IPS-NIHi7 (cell line): ENCODE results near the gene SLC33A1.
A peak's percentile ranks its signal among the peaks of the same experiment; 100 is the strongest.
"Not testable (repeated sequence)": the region's sequence is repeated elsewhere in the genome, so short reads cannot be mapped to it uniquely, and the experiment has no call there.

ENCODE experiments used
- DNase-seq: peaks from one replicate; pipeline ENCODE4 v3.0.0; 2012; ENCODE audit warnings: mixed read lengths; ENCODE audit errors: extremely low spot score

SLC33A1 gene

DNA sequence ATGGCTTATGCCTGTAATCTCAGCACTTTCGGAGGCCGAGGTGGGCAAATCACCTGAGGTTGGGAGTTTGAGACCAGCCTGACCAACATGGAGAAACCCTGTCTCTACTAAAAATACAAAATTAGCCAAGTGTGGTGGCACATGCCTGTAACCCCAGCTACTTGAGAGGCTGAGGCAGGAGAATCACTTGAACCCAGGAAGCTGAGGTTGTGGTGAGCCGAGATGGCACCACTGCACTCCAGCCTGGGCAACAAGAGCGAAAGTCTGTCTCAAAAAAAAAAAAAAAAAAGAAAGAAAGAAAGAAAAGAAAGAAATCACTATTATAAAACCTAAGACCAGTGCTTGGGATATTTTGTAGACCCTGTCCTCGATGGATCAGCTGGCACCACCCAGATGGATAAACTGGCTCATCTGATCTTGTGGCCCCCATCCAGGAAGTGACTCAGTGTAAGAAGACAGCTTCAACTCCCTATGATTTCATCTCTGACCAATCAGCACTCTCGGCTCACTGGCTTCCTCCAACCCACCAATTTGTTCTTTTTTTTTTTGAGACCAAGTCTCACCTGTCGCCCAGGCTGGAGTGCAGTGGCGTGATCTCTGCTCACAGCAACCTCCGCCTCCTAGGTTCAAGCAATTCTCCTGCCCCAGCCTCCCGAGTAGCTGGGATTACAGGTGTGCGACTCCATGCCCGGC is 8.2 kb upstream of the SLC33A1 start:
- DNase-seq, result not testable (repeated sequence)

DNA sequence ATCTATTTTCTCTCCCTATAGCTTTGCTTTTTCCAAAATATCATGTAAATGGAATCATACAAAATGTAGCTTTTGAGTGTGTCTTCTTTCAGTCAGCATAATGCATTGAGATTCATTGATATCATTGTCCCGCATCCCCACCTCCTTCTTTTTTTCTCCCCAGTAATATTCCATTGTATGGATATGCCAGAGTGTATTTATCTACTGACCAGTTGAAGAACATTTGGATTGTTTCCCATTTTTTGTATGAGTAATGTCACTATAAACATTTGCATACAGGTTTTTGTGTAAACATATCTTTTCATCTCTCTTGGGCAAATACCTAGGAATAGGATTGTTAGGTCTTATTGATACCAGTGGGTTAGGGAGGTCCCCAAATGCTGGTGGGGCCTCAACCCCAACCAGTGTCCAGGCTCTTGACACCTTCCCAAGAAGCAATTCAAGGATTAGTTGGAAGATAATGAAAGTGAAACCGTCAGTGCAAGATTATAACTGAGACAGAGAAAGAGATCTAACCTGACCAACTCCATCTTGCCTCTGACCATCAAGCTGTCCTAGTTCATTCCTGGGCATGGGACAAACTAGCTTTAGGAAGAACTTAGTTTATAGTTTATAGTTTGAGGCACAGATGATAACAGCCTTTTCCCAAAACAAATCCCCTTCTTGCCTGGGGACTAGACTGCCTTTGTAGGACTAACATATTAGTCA is 7.4 kb upstream of the SLC33A1 start:
- no peak for DNase-seq

DNA sequence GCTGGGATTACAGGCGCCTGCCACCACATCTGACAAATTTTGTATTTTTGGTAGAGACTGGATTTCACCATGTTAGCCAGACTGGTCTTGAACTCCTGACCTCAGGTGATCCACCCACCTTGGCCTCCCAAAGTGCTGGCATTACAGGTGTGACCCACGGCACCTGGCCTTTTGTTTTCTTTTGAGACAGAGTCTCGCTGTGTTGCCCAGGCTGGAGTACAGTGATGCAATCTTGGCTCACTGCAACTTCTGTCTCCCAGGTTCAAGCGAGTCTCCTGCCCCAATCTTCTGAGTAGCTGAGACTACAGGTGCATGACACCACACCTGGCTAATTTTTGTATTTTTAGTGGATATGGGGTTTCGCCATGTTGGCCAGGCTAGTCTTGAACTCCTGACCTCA is 6.2 kb upstream of the SLC33A1 start:
- not testable (repeated sequence) for DNase-seq

DNA sequence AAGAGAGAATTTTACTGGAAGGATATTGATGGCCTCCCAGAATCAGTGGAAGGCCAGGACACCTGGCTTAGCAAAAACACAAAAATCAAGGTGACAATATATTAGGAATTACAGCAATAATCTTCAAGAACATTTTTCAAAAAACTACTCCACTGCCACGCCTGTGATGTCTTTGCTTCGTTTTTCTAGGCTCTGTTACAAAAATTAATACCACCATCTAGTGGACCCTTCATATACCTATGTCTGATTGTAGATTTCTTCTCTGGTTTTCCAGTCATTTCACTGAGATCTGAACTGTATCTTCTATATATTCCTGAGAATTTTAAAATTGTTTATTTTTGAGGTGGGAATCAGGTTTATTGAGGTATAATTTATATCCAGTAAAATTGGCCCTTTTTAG is 5.6 kb upstream of the SLC33A1 start:
- no peak for DNase-seq

DNA sequence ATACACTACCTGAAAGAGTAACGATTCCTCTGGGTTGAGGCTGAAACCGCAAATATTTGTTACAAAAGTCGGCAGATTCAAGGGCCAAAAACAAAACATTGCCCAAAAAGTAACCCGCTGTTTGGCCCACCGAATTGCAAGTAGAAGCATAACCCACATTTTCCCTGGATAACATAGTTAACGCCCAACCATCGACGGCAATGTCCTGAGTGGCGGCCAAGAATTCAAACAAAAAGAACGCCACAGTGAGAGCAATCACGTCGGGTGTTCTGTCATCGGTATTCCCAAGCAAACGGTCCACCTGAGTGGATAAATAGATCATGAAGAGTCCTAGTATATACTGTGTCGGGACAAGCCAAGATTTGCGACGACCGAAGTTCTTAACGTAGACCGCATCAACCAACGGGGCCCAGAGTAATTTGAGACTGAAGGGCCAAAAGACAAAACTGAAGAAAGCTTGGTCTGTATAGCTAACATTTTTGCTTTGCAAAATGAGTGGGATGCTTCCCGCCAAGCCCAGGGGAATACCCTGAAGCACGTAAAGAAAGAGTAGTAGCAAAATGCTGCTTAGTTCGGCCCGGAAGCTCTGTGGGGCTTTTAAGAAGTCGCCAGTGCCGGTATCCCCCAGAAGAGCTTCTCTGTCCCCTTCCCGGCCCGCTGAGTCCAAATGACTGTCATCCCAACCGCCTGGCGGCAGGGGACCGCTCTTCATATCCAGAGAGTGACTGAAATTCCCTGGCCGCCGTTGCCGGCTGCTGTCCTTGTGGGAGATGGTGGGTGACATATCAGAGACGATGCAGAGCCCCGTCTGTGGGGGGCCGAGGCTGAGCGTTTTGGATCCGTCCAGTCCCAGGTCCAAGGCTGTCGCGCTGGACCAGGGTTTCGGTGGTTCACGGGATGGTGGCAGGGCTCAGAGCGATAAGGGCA is 750 bp downstream of the SLC33A1 start:
- DNase-seq, result peak; percentile 17

DNA sequence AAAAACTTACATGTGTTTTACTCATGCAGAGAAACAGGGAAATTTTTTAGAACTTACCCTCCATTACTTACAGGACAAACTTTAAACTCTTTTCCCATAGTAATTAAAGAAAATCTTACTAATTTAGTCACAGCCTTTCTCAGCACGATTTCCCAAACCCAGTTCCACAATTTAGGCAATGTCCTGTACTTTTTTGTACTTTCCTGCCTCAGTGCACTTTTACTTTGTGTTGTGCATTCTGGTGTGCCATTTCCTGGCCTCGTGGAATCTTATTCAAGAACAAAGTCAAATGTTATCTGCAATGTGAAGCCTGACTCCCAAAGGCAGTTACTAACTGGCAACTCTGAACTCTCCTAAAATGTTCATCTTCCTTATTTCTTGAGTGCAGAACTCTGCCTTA is 1.9 kb downstream of the SLC33A1 start:
- no peak for DNase-seq

DNA sequence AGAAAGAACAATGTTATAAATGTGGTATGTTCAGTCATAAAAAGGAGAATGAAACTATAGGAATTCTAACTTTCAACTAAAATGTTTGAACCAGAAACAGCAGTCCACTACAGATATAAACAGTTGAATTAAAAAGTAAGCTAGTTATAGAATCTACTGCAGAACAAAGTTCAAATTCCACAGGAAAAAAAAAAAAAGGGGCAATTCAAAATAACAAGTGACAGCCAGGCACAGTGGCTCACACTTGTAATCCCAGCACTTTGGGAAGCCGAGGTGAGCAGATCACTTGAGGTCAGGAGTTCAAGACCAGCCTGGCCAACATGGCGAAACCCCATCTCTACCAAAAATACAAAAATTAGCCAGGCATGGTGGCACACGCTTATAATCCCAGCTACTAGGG is 4.8 kb downstream of the SLC33A1 start:
- not testable (repeated sequence) for DNase-seq

DNA sequence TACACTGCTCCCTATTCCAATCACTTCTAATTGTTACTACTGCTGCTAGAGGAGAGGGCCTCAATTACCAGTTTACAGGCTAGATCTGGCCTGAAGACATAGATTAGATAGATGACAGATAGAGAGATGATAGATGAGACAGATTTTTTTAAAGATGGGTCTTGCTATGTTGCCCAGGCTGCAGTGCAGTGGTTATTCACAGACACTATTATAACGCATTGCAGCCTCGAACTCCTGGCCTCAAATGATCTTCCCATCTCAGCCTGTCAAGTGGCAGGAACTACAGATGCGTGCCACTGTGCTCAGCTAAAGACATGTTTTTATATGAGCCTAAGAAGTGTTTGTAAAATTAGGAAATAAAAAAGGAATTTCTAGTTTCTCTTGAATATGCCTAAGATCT is 6.2 kb downstream of the SLC33A1 start:
- no peak for DNase-seq

DNA sequence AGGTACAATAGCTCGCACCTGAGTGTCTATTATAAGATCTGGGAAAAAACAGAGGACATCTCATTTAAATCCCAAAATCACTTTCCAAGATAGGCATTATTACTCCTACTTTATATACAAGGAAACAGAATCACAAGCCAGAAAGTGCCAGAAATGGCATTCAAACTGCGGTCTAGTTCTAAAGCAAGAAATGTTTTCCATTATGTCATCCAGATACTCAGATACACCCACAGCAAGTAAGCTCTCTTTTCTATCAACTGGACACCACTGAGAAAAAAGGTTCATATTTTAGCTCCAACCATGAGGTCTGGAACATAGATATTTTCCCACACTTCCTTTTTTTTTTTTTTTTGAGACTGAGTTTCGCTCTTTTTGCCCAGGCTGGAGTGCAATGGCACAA is 8.1 kb downstream of the SLC33A1 start:
- no peak for DNase-seq

DNA sequence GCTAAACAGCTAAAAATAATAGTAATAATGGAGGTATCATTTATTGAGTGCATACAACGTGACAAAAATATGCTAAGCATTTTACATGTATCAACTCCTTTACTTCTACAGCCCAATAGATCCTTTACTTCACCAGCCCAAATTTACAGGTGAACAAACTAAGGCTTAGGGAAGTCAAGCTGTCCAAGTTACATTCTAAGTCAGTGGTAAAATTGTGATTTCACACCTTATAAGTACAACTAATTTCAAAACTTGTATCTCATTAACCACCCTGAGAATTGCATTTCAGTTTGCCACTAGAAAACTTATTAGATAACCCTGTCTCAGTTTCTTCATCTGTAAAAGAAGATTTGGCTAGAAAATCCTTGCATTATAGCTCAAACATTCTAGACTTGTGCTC is 10.7 kb downstream of the SLC33A1 start:
- no peak for DNase-seq

DNA sequence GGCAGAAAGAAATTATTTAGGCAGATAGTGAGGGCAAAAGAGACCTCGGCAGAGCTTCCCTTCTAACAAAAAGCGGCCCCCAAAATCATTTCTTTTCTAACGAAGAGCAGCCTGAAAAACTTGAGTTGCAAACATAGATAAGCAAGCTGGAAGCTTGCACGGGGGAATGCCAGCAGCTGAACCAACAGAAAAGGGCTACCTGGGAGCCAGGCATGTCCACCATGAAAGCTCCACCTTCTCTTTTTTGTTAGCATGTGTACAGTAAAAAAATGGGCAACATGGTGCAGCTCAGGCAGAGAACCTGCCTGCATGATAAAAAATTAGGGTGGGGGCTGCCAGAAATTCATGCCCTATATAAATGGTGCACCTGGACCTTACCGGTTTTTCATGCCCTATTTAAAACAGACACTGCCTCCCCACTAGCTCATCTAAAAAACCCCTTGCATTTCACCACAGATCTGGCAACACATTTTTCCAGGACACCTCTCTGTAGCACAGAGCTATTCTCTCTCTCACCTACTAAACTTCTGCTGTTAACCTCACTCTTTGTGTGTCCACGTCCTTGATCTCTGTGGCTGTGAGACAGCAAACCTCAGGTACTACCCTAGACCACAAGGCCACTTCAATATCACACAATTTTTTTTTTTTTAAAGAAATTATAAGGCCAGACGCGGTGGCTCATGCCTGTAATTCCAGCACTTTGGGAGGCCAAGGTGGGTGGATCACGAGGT is 18.7 kb downstream of the SLC33A1 start:
- DNase-seq, result no peak

DNA sequence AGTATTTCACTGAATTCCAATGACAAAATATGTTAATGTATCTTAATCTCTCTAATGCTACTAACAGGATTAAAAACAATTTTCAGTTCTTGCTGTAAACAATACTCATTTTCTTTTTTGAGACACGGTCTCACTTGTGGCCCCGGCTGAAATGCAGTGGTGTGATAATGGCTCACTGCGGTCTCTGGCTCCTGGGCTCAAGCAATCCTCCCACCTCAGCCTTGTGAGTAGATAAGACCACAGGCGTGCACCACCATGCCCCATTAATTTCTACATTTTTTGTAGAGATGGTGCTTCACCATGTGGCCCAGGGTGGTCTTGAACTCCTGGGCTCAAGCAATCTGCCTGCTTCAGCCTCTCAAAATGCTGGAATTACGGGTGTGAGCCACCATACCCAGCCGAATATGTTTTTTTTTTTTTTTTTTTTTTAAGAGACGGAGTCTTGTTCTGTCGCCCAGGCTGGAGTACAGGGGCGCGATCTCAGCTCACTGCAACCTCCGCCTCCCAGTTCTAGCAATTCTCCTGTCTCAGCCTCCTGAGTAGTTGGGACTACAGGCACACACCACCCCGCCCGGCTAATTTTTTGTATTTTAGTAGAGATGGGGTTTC is 25.6 kb downstream of the SLC33A1 start:
- DNase-seq, result not testable (repeated sequence)

DNA sequence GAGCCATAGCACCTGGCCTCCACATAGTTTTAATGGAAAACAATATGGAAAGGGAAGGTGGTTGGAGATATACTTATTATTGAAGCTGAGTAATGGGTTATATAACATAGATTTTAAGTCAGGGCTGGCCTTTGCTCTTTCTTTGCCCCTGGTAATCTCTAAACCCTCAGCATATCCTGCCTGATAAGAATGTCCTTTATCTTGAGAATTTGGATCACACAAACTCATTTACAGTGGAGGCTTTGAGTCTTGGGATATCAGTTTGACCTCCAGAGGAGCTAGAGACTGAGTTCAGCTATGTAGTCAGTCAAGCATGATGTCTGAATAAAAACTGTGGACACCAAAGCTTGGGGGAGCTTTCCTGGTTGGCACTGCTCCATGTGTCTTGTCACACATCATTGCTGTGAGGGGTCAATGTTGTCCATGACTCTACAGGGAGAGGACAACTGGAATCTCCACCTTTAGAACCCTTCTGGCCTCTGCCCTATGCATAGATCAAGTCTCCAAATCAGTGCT is 39.1 kb downstream of the SLC33A1 start:
- DNase-seq, result no peak

DNA sequence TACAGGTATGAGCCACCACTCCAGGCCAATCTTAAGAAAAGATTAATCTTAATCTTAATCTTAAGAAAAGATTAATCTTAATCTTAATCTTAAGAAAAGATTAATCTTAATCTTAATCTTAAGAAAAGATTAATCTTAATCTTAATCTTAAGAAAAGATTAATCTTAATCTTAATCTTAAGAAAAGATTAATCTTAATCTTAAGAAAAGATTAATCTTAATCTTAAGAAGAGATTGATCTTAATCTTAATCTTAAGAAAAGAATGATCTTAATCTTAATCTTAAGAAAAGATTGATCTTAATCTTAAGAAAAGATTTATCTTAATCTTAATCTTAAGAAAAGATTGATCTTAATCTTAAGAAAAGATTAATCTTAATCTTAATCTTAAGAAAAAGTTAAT is 41.0 kb downstream of the SLC33A1 start:
- not testable (repeated sequence) for DNase-seq

DNA sequence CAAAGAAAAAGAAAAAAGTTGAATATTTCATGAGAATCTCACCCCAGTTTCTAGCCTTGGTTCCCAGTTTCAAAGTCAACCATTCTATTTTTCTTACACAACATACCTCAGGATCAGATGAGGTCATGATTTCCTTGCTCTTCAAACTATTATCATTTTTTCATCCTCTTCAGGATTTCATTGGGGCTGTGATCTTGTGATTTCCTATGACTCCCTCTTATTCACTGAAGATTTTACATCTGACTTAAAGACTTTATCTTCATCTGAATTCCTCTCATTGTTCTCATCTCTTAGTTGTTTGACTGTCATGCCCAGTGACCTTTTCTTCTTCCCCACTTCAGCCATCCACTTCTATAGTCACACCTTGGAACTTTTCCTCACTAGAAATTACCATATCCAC is 45.0 kb downstream of the SLC33A1 start:
- no peak for DNase-seq

DNA sequence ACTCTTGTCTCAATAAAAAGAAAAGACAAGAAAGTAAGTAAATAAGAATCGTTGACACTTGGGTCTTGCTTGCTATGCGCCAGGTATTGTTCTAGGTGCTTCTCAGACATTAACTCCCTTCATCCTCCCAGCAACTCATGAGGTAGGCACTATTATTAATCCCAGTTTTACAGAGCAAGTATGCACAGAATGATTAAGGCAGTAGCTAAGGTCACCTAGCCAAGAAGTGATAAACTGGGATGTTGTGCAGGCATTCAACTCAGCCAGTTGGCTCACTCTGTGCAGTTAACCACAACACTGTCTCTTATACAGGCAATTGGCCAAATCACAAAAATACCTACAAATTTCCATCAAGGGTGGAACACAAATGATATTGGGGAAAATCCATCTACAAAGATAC is 46.4 kb downstream of the SLC33A1 start:
- DNase-seq, result no peak

DNA sequence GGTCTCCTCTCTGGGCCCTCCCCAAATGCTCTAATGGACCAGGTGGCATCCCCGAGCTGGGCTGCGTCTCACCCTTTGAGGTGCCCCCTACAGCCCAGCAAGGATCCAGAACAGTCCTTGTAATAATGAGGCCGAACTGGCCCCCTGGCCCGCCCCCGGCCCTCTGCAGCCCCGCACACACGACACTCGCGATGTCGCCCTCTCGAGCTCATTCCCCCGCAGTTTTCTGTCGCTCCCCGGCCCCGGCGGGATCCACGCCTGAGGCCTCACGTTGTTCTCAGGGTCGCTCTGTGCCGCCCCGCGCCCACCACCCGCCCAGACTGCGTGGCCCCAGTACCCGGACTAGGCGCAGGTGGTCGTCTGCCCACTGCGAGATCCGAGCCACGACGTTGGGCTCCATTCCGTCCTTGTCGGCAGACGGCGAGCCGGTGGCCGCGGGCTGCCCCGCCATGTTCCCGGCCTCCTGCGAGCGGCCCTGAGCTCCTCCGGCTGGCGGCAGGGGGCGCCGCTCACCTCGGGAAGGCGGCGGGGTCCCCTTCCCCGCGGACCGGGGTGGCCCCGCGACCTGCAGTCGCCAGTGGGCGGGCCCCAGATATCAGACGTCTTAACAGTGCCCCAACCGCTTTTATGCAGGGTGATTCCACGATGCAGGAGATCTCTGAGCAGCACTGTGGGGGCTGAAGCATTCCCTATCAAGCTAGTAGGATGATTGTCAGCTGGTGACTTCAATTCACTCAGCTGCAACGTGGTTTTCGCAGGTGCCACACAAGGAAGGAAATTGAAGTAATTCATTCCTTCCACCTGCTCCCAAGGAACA is 48.2 kb downstream of the SLC33A1 start, which contains the start of gene C3orf33:
Gene C3orf33, minus strand, starts transcription at position 477 of the 817 bp plus-strand sequence. Its CDS starts 26 bp downstream, at position 451.
- DNase-seq, result peak; percentile 91

DNA sequence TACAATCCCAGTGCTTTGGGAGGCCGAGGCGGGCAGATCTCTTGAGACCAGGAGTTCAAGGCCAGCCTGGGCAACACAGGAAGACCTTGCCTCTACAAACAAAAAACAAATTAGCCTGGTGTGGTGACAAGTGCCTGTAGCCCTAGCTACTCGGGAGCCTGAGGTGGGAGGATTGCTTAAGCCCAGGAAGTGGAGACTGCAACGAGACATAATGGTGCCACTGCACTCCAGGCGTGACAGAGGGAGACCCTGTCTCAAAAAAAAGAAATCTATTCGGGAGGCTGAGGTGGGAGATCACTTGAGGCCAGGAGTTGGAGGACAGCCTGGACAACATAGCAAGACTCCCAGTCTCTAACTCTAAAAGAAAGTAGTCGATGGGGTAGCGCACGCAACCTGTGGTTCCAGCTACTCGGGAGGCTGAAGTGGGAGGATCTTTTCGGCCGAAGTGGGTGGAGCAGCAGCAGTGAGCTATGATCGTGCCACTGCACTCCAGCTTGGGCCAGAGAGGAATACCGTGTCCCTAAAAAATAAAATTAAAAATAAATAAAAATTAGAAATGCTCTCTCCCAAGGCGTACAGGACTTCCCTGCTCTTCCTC is 48.9 kb downstream of the SLC33A1 start:
- DNase-seq, result no peak

DNA sequence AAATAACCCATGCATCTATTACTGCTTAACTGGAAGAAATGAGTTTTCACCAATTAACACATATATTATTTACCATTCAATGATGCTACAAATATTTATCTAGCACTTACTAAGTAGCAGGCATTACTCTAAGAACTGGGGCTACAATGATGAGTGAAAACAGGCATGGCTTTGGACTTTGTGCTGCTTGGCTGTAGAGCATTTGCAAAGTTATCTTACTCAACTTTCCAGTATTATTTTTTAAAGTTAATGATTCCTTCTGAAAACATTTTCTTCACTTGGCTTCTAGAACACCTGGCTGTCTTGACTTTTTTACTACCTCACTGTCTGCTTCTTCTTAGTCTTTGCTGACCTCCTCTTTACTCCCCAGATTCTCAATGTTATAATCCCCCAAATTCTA is 49.9 kb downstream of the SLC33A1 start:
- no peak for DNase-seq

DNA sequence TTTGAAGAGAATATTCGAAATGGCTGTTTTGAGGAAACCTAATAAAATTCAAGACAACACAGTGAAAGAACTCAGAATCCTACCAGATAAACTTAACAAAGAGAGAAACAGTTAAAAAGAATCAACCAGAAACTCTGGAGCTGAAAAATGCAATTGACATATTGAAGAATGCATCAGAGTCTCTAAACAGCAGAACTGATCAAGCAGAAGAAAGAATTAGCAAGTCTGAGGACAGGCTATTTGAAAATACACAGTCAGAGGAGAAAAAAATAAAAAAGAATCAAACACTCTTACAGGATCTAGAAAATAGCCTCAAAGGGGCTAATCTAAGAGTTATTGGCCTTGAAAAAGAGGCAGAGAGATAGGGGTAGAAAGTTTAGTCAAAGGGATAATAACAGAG is 61.7 kb downstream of the SLC33A1 start:
- DNase-seq, result no peak
